ENCODE measurements around the gene VSIG10L2.

VSIG10L2 gene

GRCh38 chr11:125923012-125923579 lies 22.7 kb upstream of the VSIG10L2 start:
- TF ChIP-seq, protein P1, sequence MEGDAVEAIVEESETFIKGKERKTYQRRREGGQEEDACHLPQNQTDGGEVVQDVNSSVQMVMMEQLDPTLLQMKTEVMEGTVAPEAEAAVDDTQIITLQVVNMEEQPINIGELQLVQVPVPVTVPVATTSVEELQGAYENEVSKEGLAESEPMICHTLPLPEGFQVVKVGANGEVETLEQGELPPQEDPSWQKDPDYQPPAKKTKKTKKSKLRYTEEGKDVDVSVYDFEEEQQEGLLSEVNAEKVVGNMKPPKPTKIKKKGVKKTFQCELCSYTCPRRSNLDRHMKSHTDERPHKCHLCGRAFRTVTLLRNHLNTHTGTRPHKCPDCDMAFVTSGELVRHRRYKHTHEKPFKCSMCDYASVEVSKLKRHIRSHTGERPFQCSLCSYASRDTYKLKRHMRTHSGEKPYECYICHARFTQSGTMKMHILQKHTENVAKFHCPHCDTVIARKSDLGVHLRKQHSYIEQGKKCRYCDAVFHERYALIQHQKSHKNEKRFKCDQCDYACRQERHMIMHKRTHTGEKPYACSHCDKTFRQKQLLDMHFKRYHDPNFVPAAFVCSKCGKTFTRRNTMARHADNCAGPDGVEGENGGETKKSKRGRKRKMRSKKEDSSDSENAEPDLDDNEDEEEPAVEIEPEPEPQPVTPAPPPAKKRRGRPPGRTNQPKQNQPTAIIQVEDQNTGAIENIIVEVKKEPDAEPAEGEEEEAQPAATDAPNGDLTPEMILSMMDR (IDR thresholded peaks at IDR 0.05; ENCODE audit: insufficient read depth, missing control alignments): peak; percentile 94
- peak; percentile 75 for FAIRE-seq

DNA sequence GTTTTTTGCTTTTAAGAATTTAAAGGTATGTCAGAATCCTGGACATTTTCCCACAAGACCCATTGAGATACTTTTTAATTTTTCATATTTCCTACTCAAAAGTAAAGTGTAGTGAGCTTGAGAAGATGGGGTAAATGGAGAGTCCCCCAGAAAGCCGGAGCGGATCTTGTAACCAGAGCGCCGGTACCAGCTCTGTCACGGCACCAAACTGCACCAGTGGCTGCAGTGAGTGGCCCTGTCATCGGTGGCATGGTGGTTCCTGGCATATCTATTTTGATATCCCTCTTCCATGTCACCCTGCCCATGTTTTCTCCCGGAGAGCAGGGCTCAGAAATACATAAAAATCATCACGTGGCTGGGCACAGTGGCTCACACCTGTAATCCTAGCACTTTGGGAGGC lies 22.2 kb upstream of the VSIG10L2 start:
- TF ChIP-seq, protein P1 (IDR thresholded peaks at IDR 0.05; ENCODE audit: insufficient read depth, missing control alignments): no peak
- FAIRE-seq: no peak

More at GRCh38 chr11:125923012-125923579, 22.7 kb upstream of the VSIG10L2 start:
- no peak for DNase-seq (ENCODE audit: insufficient read length, low spot score)

GRCh38 chr11:125924384-125925007 lies 21.3 kb upstream of the VSIG10L2 start:
- DNase-seq (ENCODE audit: insufficient read length, low spot score): no peak
- no peak for FAIRE-seq
- TF ChIP-seq, protein P1 (IDR thresholded peaks at IDR 0.05; ENCODE audit: insufficient read depth, missing control alignments): no peak

More for the DNA sequence above, 22.2 kb upstream of the VSIG10L2 start:
- DNase-seq (ENCODE audit: insufficient read length, low spot score): no peak

- no peak for DNase-seq (ENCODE audit: insufficient read length, low spot score)
- FAIRE-seq: no peak
- TF ChIP-seq, protein P1 (IDR thresholded peaks at IDR 0.05; ENCODE audit: insufficient read depth, missing control alignments): no peak
Measured at GRCh38 chr11:125925247-125925740, 20.6 kb upstream of the VSIG10L2 start.

DNA sequence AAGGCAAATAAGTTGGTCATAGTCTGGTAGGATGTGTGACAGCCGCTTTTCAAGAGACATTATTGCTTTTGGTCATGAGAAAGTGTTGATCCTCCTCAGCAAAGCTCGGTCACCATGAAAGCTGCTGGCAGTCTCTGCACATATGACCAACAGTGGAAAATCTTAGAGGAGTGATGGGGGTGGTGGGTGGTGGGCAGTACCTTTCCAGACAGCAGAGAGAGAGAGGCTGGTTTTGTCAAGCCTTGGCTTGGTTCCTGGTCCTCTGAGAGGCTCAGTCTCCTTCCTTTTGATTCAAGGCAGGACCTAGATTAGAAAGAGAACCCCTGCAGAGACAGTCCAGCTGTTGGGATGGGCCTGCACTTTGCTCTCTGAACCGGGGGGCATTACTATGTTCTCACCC lies 20.0 kb upstream of the VSIG10L2 start:
- FAIRE-seq (no peak), DNase-seq (ENCODE audit: insufficient read length, low spot score) (no peak)
- TF ChIP-seq, protein P1 (IDR thresholded peaks at IDR 0.05; ENCODE audit: insufficient read depth, missing control alignments): no peak

- DNase-seq (ENCODE audit: insufficient read length, low spot score): no peak
- FAIRE-seq: no peak
- TF ChIP-seq, protein P1 (IDR thresholded peaks at IDR 0.05; ENCODE audit: insufficient read depth, missing control alignments): no peak
Measured at GRCh38 chr11:125926682-125927081, 19.2 kb upstream of the VSIG10L2 start.
